Esophagus (tissue), 2 donors: Measurements from ENCODE around the gene HNRNPM. TPM values are rescaled to one million over a fixed set of nuclear protein-coding genes. Genes with fewer than 3 reads are reported as not detected.
"Not testable (repeated sequence)": the region's sequence is repeated elsewhere in the genome, so short reads cannot be mapped to it uniquely, and the experiment has no call there.

Experiments used
- H3K27ac ChIP-seq, 2 donors: one replicate each; pipeline ENCODE4 v1.5.1; 2013; ENCODE audit warnings: low read depth in 2 of 2, mild to moderate bottlenecking in 2 of 2, inconsistent platforms in 1 of 2, low read length in 1 of 2, moderate library complexity in 1 of 2
- H3K27me3 ChIP-seq, 2 donors: one replicate each; pipeline ENCODE4 v1.6.1; 2013; ENCODE audit warnings: low read length in 2 of 2, control low read depth in 1 of 2, mild to moderate bottlenecking in 1 of 2; ENCODE audit not compliant: insufficient read depth in 2 of 2, control insufficient read depth in 1 of 2
- H3K36me3 ChIP-seq, 2 donors: one replicate each; pipeline ENCODE4 v1.6.1; 2013; ENCODE audit warnings: low read length in 1 of 2; ENCODE audit not compliant: control insufficient read depth in 2 of 2, insufficient read depth in 2 of 2
- H3K4me1 ChIP-seq, 2 donors: one replicate each; pipeline ENCODE4 v1.6.1; 2013; ENCODE audit warnings: low read length in 1 of 2; ENCODE audit not compliant: control insufficient read depth in 2 of 2, insufficient read depth in 2 of 2
- H3K4me3 ChIP-seq, 2 donors: one replicate each; pipeline ENCODE4 v1.5.1; 2013; ENCODE audit warnings: low read length in 2 of 2, mild to moderate bottlenecking in 2 of 2, low read depth in 1 of 2, moderate library complexity in 1 of 2
- H3K9me3 ChIP-seq, 2 donors: one replicate each; pipeline ENCODE4 v1.6.1; 2013; ENCODE audit warnings: mild to moderate bottlenecking in 2 of 2, low read depth in 1 of 2, low read length in 1 of 2, moderate library complexity in 1 of 2; ENCODE audit not compliant: control insufficient read depth in 2 of 2, insufficient read depth in 1 of 2
- WGBS, 2 donors: extraction: QIAGEN DNeasy Blood & Tissue Kit; methylation state at CpG; one replicate each; pipeline ENCODE4 v1.1.7; 2013; 5-methylcytosine and 5-hydroxymethylcytosine counted together
- polyA plus RNA-seq, 2 donors: library from polyadenylated mRNA; stranded (reverse); fragments of 200-250 nt; gene quantifications; one replicate each; pipeline ENCODE4 v1.2.3, GENCODE V29; 2013
- donor health status: healthy with polysubstance abuse.
- donor health status: Bipolar disorder and iron deficiency.

HNRNPM gene
- polyA plus RNA-seq, 2 donors, result 49.9 to 134 TPM

- H3K9me3 ChIP-seq, result no peaks in the 10 kb centered on the region
- WGBS, 2 donors, result 61 to 65% methylated on average over 45 of the region's 45 CpGs
- no peak overlapping the region for H3K27ac ChIP-seq
- H3K27me3 ChIP-seq, result no peaks in the 10 kb centered on the region
- H3K4me1 ChIP-seq, result peaks cover 8 to 15% of the 10 kb centered on the region in 2 donors
- peaks cover 0 to 3% of the 10 kb centered on the region in 2 donors for H3K36me3 ChIP-seq
- peak overlapping the region in 1 of 2 donors; percentile 10 for H3K4me3 ChIP-seq
These were observed 66.9 kb downstream of the HNRNPM start for GRCh38 chr19:8511573-8512101.

GRCh38 chr19:8512115-8512967, 67.6 kb downstream of the HNRNPM start:
- Histone ChIP-seq H3K36me3 (peaks cover 0 to 3% of the 10 kb centered on the region in 2 donors), H3K4me3 (no peak overlapping the region), H3K27me3 (no peaks in the 10 kb centered on the region), H3K9me3 (no peaks in the 10 kb centered on the region), H3K4me1 (peaks cover 8 to 13% of the 10 kb centered on the region in 2 donors), H3K27ac (peak overlapping the region in 1 of 2 donors; percentile 64)
- WGBS, 2 donors, result 76 to 80% methylated on average over 20 to 22 of the region's 22 CpGs

GRCh38 chr19:8513036-8513686, 68.4 kb downstream of the HNRNPM start:
- H3K4me1 ChIP-seq, result peaks cover 8 to 13% of the 10 kb centered on the region in 2 donors
- WGBS, 2 donors, result 59 to 62% methylated on average over 19 of the region's 19 CpGs

GRCh38 chr19:8513687-8514504, 69.1 kb downstream of the HNRNPM start, which contains the start of gene ZNF414:
ZNF414 (minus strand) TSS chr19:8514167; CDS start chr19:8514046, 121 bp downstream.
- Histone ChIP-seq H3K27ac (peak within 1 kb of the TSS; percentile 100), H3K4me1 (peaks cover 8 to 13% of the 10 kb centered on the region in 2 donors), H3K27me3 (no peaks in the 10 kb centered on the region), H3K9me3 (no peaks in the 10 kb centered on the region), H3K36me3 (peaks cover 0 to 3% of the 10 kb centered on the region in 2 donors), H3K4me3 (peak within 1 kb of the TSS; percentile 58 to 96)
- WGBS, 2 donors, result 0 to 1% methylated on average over 64 to 70 of the region's 70 CpGs

More at GRCh38 chr19:8513036-8513686, 68.4 kb downstream of the HNRNPM start:
- H3K27me3 ChIP-seq, result no peaks in the 10 kb centered on the region
- H3K27ac ChIP-seq, result peak overlapping the region; percentile 100
- H3K9me3 ChIP-seq, result no peaks in the 10 kb centered on the region
- H3K36me3 ChIP-seq, result peaks cover 0 to 3% of the 10 kb centered on the region in 2 donors
- peak overlapping the region; percentile 58 to 96 for H3K4me3 ChIP-seq

- peaks cover 8 to 13% of the 10 kb centered on the region in 2 donors for H3K4me1 ChIP-seq
- not testable (repeated sequence) for H3K27me3 ChIP-seq, H3K36me3 ChIP-seq, H3K9me3 ChIP-seq
- peak overlapping the region; percentile 100 for H3K27ac ChIP-seq
- 66 to 69% methylated on average over 21 of the region's 21 CpGs for WGBS, 2 donors
- H3K4me3 ChIP-seq, result peak overlapping the region; percentile 58 to 96
These were observed 69.8 kb downstream of the HNRNPM start for GRCh38 chr19:8514505-8515009.

GRCh38 chr19:8515317-8515716, 70.5 kb downstream of the HNRNPM start:
- Histone ChIP-seq H3K4me1 (peaks cover 8 to 13% of the 10 kb centered on the region in 2 donors), H3K9me3 (no peaks in the 10 kb centered on the region), H3K27ac (no peak overlapping the region), H3K27me3 (no peaks in the 10 kb centered on the region), H3K4me3 (no peak overlapping the region), H3K36me3 (peaks cover 0 to under 1% of the 10 kb centered on the region in 2 donors)
- WGBS, 2 donors, result 76 to 81% methylated on average over 11 of the region's 11 CpGs

GRCh38 chr19:8517551-8518442, 73.0 kb downstream of the HNRNPM start:
- 48 to 50% methylated on average over 10 of the region's 10 CpGs for WGBS, 2 donors
- H3K36me3 ChIP-seq, result no peaks in the 10 kb centered on the region
- peak overlapping the region in 1 of 2 donors; percentile 17 for H3K27ac ChIP-seq
- H3K9me3 ChIP-seq, result no peaks in the 10 kb centered on the region
- no peak overlapping the region for H3K4me3 ChIP-seq
- no peaks in the 10 kb centered on the region for H3K27me3 ChIP-seq
- peaks cover 3 to 7% of the 10 kb centered on the region in 2 donors for H3K4me1 ChIP-seq

GRCh38 chr19:8518536-8518935, 73.8 kb downstream of the HNRNPM start:
- Histone ChIP-seq H3K27me3 (no peaks in the 10 kb centered on the region), H3K4me1 (no peaks in the 10 kb centered on the region), H3K27ac (no peak overlapping the region), H3K36me3 (no peaks in the 10 kb centered on the region), H3K4me3 (no peak overlapping the region), H3K9me3 (no peaks in the 10 kb centered on the region)
- 78 to 80% methylated on average over 11 of the region's 11 CpGs for WGBS, 2 donors
